ENCODE data around the gene FBN2.

Gene FBN2

GRCh38 chr5:128290152-128290858 is 247.7 kb downstream of the FBN2 start:
- no peak for DNase-seq

DNA sequence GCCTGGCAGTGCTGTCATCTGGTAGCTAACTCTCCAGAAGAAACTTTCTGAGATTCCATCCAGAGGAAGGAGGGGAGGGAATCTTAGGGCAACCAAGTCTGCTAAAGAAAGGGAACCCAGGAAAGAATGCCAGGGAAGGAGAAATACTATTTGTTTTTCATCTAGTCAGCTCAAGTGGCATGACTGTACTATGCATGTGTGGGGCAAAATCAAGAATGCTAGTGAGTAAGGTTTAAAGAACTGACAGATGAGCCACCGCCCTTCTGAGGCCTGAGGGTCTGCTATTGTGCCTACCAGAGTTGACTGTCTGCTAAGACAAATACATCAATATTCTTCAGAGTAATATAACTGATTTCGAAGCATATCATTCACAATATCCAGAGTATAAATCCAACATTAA is 250.3 kb downstream of the FBN2 start:
- DNase-seq = no peak

DNA sequence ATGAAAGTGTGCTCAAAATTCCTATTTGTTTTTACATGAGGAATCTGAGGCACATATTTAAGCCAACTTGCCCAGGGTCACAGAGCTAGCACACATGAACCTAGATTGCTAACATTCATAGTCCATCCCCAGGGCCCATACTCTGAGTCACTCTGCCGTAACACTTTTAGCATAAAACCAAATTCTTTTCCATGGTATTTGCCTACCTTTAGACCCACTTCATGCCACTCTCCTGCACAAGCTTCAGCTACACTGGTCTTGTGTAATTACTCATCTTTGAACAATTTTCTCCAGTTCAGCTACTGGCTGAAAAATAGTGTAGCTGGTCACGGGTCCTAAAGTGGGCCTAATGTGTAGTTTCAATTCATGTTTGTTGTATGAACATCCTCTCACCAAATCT is 253.8 kb downstream of the FBN2 start:
- DNase-seq = no peak

DNA sequence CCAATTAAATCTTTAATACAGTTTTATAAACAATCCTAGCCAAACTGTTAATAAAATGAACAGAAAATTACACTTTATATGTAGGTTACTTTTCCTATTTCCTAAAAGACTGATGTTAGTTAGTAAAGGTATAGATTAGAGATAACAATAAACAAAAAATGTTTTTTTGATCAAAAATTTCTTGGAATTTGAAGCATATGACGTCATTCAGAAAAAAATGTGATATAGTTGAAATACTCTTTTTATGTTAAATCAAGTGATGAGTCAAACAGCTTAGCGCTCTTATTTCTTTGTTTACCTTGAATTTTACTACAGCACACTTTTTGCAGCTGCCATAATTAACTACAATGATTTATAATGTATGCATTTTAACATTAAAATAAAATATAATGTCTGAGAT is 258.7 kb downstream of the FBN2 start:
- DNase-seq = no peak

GRCh38 chr5:128276537-128277216 is 261.4 kb downstream of the FBN2 start:
- DNase-seq = no peak

GRCh38 chr5:128274441-128274840 is 263.6 kb downstream of the FBN2 start:
- no peak for DNase-seq

DNA sequence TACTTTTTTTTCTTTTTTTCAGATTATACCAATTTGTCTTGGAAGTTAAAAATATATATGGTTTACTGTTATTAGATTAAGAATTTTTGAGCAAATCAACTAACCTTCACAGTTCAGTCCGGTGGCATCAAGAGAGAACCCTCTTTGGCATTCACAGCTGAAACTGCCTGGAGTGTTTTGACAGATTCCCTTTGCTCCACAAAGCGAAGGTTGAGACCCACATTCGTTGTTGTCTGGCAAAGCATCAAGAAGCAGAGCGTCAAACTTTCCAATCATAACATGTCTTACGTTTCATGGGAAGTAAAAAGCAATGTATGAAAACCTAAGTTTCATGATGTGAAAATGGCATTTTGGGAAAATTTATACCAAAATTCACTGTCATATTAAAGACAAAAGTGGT is 264.3 kb downstream of the FBN2 start:
- no peak for DNase-seq

GRCh38 chr5:128271859-128272464 is 266.1 kb downstream of the FBN2 start:
- no peak for DNase-seq

DNA sequence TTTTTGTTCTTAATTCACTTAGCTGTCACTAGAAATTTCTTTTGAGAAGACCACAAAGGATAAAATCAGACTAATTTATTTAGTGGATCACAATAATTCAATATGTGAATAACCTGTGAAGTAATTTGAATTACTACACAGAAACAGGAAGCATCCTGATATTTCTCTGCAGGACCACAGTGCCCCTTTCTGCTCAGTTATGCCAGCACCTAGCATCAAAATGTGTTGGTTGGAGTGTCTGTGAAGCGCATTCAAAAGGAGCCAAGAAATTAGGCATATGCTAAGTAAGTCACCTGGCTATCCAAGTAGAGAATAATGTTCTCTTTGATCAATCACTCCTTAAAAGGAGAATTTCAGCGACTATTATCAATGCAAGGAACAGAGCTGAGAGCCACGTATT is 267.0 kb downstream of the FBN2 start:
- no peak for DNase-seq

DNA sequence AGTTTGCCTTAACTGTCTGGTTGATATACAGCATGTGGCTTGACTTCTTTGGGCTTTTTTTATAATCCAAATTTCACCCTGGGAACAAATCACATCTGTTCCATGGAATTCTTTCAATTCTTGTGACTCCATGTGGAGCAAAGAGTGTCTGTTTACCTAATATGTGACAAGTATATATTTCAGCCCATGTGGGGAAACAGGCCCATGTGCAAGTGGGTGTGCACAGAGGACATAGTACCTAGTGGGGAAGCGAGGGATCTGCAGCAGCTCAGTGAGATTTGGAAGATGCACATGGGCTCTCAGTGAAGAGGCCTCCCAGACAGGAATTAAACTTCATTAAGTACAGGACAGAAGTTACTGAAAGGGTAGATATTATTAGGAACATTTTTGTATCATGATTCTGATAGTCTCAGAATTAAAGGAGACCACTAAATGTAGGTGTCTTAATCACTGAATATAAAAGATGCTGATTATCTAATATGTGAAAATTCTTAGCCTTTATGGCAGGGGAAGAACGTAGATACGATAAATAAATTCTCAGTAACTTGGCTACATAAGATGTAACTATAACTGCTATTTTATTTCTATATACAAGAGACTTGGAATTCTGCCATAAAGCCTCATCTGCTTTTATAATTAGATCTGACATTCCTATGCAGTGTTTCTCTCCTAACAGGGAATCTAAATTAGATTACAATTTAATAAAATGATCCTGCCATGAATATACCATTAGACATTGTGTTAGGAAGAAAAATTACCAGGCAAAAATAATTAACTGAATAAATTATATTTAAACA is 273.3 kb downstream of the FBN2 start:
- DNase-seq = no peak

DNA sequence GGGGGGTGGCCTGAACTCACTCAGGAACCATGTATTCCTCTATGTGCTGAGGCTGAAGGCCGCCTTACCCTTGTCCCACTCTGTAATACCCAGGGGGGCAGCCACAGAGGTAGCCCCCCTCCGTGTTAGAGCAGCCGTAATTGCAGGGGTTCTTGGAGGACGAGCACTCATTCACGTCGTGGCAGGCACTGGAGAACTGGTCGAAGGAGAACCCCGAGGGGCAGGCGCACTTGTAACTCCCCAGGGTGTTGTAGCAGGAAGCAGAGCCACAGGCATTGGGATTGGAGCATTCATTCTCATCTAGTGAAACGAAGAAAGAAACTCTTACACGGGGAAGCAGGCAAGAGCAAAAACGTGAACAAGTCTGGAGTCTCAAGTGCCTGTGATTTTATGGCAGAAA is 274.7 kb downstream of the FBN2 start:
- DNase-seq = no peak

DNA sequence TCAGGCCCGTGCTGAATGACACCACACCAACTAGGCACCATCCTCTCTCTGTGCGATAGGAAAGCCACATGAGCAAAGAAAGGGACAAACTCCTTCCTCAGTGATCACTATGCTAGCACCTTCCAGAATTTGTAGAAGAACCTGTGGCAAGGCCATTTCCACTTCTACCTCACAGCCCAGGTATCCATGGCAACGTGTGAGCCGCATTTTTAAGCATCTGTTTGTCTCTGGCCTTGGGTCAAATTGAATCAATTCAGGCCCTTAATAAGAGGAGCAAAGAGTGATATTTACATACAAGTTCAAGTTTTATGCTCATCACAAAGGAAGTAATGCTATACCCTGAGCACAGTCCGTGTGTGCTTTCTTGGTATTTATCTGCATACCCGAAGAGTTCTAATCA is 275.1 kb downstream of the FBN2 start:
- DNase-seq = no peak

DNA sequence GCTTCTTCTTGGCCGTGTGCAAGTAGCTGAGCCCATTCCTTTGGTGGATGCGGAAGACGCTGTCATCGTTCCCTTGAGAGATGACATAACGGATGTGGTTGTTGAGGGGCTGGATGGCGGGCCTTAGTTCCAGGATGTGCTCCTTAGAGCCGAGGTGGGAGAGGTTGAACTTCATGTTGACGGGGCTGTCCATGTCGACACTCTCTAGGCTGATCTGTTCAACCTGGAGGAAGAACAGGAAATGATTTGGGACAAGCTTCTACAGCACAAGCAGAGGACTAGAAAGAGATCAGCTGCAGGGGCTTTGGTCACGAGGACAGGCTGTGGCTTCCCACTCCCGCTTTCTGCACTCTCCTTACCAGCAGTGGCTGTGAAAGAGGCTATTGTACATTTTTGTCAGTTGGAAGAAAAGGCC is 278.4 kb downstream of the FBN2 start:
- DNase-seq = no peak

- no peak for DNase-seq
Observed at GRCh38 chr5:128258372-128258771, 279.7 kb downstream of the FBN2 start.

DNA sequence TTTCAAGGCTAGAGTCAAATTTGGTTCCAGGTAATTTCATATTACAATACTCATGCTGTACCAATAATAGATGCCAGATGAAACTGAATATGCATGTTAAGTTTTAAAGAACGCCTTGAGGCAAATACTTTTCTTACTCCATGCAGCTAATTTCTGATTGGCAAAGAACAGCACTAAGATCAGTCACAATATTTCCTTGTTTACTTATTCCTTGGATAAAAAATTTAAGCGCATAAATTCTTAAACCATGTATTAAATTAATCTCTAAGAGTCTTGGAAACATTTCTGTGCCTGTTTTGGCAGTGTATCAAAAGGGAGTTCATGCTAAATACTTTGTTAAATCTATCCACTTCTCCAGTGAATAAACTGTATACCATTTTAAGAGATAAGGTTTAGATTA is 281.0 kb downstream of the FBN2 start:
- DNase-seq = no peak

DNA sequence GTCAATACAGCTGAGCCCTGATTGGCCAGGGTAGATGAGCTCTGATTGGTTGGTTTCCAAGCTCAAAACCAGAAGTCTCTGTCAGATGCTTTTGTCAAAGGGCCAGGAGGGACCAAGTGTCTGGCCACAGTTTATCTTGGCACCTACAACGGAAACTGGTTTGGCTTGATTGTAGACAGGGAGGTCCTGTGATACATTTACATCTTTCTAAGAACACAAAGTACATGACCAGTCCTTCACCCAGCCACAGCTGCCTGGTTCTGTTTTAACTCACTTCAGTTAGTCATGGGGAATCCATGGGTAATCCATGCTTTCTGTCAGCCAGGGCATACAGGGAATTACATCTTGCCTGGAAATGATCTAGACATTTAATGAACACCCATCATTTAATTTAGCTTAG is 283.3 kb downstream of the FBN2 start:
- DNase-seq = no peak

DNA sequence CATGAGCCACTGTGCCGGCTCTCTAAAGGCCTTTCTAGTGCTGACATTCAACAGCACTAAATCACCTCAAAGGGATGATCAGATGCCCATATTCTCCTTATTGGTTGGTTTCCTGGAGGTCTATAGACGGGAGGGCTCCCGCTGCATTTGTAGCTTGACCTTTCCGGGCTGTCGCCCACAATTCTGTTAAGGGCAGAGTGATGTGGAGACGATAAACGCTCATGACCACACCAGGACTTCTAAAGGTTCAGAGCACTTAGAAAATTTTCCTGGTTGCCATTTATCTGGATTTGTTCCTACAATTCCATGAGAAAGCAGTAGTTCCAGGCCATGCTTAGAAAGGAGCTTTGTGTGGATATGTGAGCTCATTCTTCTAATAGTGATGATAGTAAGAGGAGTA is 284.2 kb downstream of the FBN2 start:
- peak; percentile 16 for DNase-seq

- no peak for DNase-seq
Observed at GRCh38 chr5:128253161-128253560, 284.9 kb downstream of the FBN2 start.

- no peak for DNase-seq
Observed at GRCh38 chr5:128252756-128253155, 285.3 kb downstream of the FBN2 start.

GRCh38 chr5:128252196-128252595 is 285.8 kb downstream of the FBN2 start:
- no peak for DNase-seq

GRCh38 chr5:128245974-128246373 is 292.1 kb downstream of the FBN2 start:
- no peak for DNase-seq

DNA sequence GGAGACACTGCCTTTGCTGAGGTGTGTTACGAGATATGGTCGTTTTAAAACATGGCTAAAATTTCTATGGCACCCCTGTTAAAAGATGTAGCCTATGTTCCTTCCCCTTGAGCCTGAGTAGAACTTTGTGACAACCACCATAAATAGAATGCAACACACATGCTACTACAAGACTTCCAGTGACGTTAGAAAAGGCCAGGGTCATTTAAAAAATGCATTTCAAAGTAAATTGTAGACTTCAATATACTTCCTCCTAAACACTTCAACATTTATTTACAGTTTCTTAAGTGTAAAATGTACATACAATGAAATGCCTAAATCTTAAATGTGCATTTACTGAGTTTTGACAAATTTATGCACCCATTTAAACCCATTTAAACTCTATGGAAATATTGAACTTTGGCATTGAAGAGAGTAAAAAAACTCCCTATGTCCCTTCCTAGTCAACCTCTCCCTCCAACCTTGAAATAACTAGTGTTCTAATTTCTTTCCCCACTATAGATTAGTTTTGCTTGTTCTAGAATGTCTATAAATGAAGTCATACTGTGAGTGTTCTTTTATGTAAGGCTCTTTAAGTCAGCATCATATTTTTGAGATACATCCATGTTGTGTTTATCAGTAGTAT is 294.0 kb downstream of the FBN2 start:
- DNase-seq = no peak

- DNase-seq = no peak
Observed at GRCh38 chr5:128241051-128241695, 296.9 kb downstream of the FBN2 start.
